IPS-15b (cell line): ENCODE results near the gene PLEKHM3.

Source experiments
- H3K27me3 ChIP-seq: one replicate; pipeline ENCODE4 v1.6.1; 2013; ENCODE audit warnings: low read length; ENCODE audit not compliant: control insufficient read depth, insufficient read depth
- H3K36me3 ChIP-seq: one replicate; pipeline ENCODE4 v1.6.1; 2013; ENCODE audit warnings: low read length; ENCODE audit not compliant: control insufficient read depth, insufficient read depth
- H3K4me1 ChIP-seq: one replicate; pipeline ENCODE4 v1.6.1; 2013; ENCODE audit warnings: mild to moderate bottlenecking, low read length; ENCODE audit not compliant: control insufficient read depth, insufficient read depth
- H3K4me3 ChIP-seq: one replicate; pipeline ENCODE4 v1.5.1; 2013; ENCODE audit warnings: low read depth, low read length
- H3K9ac ChIP-seq: one replicate; pipeline ENCODE4 v1.6.1; 2013; ENCODE audit warnings: low read depth, mild to moderate bottlenecking, low read length
- H3K9me3 ChIP-seq: one replicate; pipeline ENCODE4 v1.6.1; 2013; ENCODE audit warnings: mild to moderate bottlenecking, low read length; ENCODE audit not compliant: control insufficient read depth, insufficient read depth

PLEKHM3 gene

DNA sequence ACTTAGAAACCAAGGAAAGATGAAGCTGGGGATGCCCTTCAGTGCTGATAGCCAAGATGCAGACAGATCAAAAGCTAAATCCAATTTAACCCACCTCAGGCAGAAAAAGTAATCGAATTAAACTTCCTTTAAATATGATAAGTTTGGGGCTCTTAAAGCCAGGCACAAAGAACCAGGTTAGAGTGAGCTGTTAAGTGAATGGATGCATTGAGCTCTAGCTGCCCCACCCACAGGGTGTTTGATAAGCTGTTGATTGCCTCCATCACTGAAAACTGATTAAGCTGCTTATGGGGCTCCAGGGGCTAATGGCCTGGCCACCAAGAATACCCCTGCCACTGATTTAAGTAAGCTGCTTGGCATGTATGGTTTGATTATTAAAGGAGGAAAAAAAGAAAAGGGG, 119.8 kb downstream of the PLEKHM3 start:
- Histone ChIP-seq H3K9ac (no peak overlapping the region), H3K36me3 (no peaks in the 10 kb centered on the region), H3K4me3 (no peak overlapping the region), H3K9me3 (no peaks in the 10 kb centered on the region), H3K4me1 (peaks cover 8% of the 10 kb centered on the region), H3K27me3 (no peaks in the 10 kb centered on the region)

- H3K9ac ChIP-seq = no peak overlapping the region
- H3K27me3 ChIP-seq = no peaks in the 10 kb centered on the region
- H3K9me3 ChIP-seq = no peaks in the 10 kb centered on the region
- peaks cover 8% of the 10 kb centered on the region for H3K4me1 ChIP-seq
- H3K36me3 ChIP-seq = no peaks in the 10 kb centered on the region
- H3K4me3 ChIP-seq = no peak overlapping the region
Measured at GRCh38 chr2:207903236-207903635, 122.1 kb downstream of the PLEKHM3 start.

DNA sequence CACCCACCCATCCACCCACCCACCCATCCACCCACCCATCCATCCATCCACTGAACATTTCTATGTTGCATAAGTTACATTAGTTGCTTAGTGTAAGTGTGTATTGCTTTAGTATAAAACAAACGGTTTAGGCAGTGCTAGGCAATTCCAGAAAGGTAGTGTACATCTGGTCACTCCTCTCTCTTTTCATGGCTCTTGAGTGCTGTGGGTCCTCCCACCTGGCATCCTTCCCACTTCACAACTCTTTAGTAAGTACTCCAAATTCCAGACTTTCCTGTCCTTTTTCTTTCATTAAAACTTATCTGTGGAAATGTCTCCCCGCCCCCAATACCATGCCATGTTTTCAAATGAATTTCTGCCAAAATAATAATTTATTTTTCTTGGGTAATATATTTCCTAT, 122.5 kb downstream of the PLEKHM3 start:
- no peaks in the 10 kb centered on the region for H3K9me3 ChIP-seq
- H3K4me1 ChIP-seq = peaks cover 9% of the 10 kb centered on the region
- no peaks in the 10 kb centered on the region for H3K36me3 ChIP-seq
- H3K4me3 ChIP-seq = no peak overlapping the region
- H3K9ac ChIP-seq = no peak overlapping the region
- no peaks in the 10 kb centered on the region for H3K27me3 ChIP-seq

GRCh38 chr2:207901829-207902228, 123.5 kb downstream of the PLEKHM3 start:
- Histone ChIP-seq H3K4me1 (peaks cover 18% of the 10 kb centered on the region), H3K36me3 (no peaks in the 10 kb centered on the region), H3K9me3 (no peaks in the 10 kb centered on the region), H3K9ac (no peak overlapping the region), H3K27me3 (no peaks in the 10 kb centered on the region), H3K4me3 (no peak overlapping the region)

DNA sequence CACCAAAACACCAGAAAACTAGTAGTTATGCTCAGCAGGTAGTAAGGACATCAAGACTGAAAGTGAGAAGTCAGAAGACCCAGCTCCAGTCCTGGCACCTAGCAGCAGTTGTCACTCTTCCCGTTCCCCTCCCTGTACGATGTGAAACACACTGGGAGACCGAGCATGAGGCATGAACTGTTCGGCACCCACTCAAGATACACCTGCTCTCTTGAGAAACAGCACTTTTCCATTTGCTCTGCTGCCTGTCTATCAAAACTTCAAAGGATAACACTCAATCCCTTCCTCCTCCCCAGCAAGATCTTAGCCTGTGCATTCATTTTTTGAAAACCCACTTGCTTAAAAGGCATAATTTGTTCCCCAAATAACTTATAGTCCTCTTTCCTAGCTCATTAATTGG, 123.9 kb downstream of the PLEKHM3 start:
- Histone ChIP-seq H3K4me3 (no peak overlapping the region), H3K4me1 (peaks cover 22% of the 10 kb centered on the region), H3K9ac (no peak overlapping the region), H3K9me3 (no peaks in the 10 kb centered on the region), H3K36me3 (no peaks in the 10 kb centered on the region), H3K27me3 (no peaks in the 10 kb centered on the region)

DNA sequence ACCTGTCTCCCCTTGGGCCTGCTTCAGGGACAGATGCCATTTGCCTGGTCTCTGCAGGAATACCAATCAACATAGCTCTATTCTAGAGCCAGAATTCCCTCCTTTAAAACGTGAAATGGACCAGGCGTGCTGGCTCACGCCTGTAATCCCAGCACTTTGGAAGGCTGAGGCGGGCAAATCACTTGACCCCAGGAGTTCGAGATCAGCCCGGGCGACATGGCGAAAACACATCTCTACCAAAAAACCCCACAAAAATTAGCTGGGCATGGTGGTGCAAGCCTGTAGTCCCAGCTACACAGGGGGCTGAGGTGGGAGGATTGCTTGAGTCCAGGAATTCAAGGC, 127.0 kb downstream of the PLEKHM3 start:
- no peaks in the 10 kb centered on the region for H3K9me3 ChIP-seq
- H3K9ac ChIP-seq = no peak overlapping the region
- H3K4me1 ChIP-seq = peaks cover 25% of the 10 kb centered on the region
- no peaks in the 10 kb centered on the region for H3K27me3 ChIP-seq
- no peak overlapping the region for H3K4me3 ChIP-seq
- no peaks in the 10 kb centered on the region for H3K36me3 ChIP-seq

- Histone ChIP-seq H3K9ac (no peak overlapping the region), H3K4me3 (no peak overlapping the region), H3K9me3 (no peaks in the 10 kb centered on the region), H3K36me3 (no peaks in the 10 kb centered on the region), H3K27me3 (no peaks in the 10 kb centered on the region), H3K4me1 (peaks cover 25% of the 10 kb centered on the region)
Measured at GRCh38 chr2:207897541-207898353, 127.6 kb downstream of the PLEKHM3 start.

- Histone ChIP-seq H3K4me1 (peaks cover 27% of the 10 kb centered on the region), H3K9ac (no peak overlapping the region), H3K4me3 (no peak overlapping the region), H3K27me3 (no peaks in the 10 kb centered on the region), H3K9me3 (no peaks in the 10 kb centered on the region), H3K36me3 (no peaks in the 10 kb centered on the region)
Measured at GRCh38 chr2:207896525-207897285, 128.6 kb downstream of the PLEKHM3 start.

GRCh38 chr2:207895274-207895860, 130.0 kb downstream of the PLEKHM3 start:
- Histone ChIP-seq H3K36me3 (no peaks in the 10 kb centered on the region), H3K4me1 (peaks cover 36% of the 10 kb centered on the region), H3K27me3 (no peaks in the 10 kb centered on the region), H3K4me3 (no peak overlapping the region), H3K9ac (no peak overlapping the region), H3K9me3 (no peaks in the 10 kb centered on the region)

DNA sequence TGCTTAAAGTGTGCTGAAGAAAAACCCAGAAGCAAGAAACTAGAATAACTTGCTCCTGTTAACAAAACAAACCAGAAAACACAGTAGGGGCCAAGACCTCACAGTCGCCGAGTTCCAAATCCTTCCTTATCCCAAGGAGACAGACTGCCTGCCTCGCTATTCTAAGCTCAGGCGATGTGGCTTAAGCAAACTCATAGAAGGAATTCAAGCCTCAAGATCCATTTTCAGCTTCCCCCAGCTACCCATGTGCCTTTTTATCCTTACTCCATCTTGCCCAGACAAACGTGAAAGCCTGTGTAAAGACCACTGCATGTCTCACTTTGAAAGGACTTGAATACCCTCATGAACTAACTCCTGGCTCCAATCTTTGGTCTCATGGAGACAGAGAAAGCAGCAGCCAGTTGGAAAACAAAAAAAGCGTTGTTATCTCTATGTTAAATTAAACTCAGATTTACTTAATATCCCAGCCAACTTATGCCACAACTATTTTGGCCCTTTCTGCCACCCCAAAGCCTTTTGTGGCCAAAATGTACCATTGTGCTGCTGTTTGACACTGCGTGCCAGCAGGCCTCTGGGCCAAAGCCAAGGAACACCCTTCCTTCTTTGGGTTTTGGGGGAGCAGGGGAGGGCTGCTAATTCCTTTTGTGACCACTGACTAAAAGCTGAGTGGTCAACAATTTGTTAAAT, 132.5 kb downstream of the PLEKHM3 start:
- H3K9ac ChIP-seq = no peak overlapping the region
- no peaks in the 10 kb centered on the region for H3K9me3 ChIP-seq
- H3K27me3 ChIP-seq = no peaks in the 10 kb centered on the region
- no peak overlapping the region for H3K4me3 ChIP-seq
- H3K36me3 ChIP-seq = no peaks in the 10 kb centered on the region
- H3K4me1 ChIP-seq = peaks cover 37% of the 10 kb centered on the region

DNA sequence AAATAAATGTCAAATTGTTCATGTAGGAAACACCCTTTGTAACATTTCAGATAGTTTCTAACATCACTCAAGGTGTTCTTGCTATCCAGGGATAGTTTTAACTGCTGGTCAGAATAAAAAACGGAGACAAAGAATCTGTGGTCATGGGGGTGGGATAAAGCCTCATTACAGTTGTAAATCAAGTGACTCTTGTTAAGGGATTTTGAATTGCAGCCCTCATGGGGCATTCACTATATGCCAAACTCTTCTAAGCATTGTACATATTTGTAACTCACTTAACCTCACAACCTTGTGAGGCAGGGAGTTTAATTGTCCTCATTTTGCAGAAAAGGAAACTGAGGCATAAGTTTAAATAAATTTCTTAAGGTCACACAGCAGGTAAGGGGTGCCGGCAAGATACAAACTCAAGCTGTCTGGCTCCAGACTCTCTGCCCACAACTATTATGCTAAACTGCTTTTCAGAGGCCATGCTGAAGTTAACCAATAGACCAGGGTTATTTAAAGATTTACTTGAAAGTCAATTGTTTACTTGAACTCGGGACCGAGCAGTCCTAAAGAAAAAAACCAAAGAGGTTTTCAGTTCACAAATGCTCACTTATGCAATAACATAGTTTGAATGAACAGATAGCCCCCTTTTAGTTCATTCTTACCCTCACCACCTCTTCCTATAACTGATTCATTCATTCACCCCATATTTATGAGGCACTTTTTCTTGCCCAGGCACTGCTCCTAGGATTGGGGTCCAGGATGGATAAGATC, 134.1 kb downstream of the PLEKHM3 start:
- no peaks in the 10 kb centered on the region for H3K36me3 ChIP-seq

More for the DNA sequence above, 134.1 kb downstream of the PLEKHM3 start:
- Histone ChIP-seq H3K27me3 (no peaks in the 10 kb centered on the region), H3K4me1 (peaks cover 29% of the 10 kb centered on the region), H3K9ac (no peak overlapping the region), H3K4me3 (no peak overlapping the region), H3K9me3 (no peaks in the 10 kb centered on the region)
